Measurements from ENCODE around the gene KIF17.

KIF17 gene

GRCh38 chr1:20726932-20727745 lies 9.3 kb upstream of the KIF17 start:
- no peak for TF ChIP-seq ZFX (IDR thresholded peaks at IDR 0.05)
- TF ChIP-seq, protein P1, sequence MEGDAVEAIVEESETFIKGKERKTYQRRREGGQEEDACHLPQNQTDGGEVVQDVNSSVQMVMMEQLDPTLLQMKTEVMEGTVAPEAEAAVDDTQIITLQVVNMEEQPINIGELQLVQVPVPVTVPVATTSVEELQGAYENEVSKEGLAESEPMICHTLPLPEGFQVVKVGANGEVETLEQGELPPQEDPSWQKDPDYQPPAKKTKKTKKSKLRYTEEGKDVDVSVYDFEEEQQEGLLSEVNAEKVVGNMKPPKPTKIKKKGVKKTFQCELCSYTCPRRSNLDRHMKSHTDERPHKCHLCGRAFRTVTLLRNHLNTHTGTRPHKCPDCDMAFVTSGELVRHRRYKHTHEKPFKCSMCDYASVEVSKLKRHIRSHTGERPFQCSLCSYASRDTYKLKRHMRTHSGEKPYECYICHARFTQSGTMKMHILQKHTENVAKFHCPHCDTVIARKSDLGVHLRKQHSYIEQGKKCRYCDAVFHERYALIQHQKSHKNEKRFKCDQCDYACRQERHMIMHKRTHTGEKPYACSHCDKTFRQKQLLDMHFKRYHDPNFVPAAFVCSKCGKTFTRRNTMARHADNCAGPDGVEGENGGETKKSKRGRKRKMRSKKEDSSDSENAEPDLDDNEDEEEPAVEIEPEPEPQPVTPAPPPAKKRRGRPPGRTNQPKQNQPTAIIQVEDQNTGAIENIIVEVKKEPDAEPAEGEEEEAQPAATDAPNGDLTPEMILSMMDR (conservative IDR thresholded peaks at IDR 0.05), result no peak
- no peak overlapping the region for H3K27ac ChIP-seq

- TF ChIP-seq ZFX (IDR thresholded peaks at IDR 0.05), result no peak
- TF ChIP-seq, protein P1 (conservative IDR thresholded peaks at IDR 0.05), result no peak
- H3K27ac ChIP-seq, result no peak overlapping the region
These were observed 8.5 kb upstream of the KIF17 start for GRCh38 chr1:20726118-20726911.

GRCh38 chr1:20725189-20726117 lies 7.6 kb upstream of the KIF17 start:
- no peak overlapping the region for H3K27ac ChIP-seq
- TF ChIP-seq ZFX (IDR thresholded peaks at IDR 0.05), result no peak
- TF ChIP-seq, protein P1 (conservative IDR thresholded peaks at IDR 0.05), result no peak

- no peak overlapping the region for H3K27ac ChIP-seq
- TF ChIP-seq, protein P1 (conservative IDR thresholded peaks at IDR 0.05), result no peak
- no peak for TF ChIP-seq ZFX (IDR thresholded peaks at IDR 0.05)
These were observed 6.8 kb upstream of the KIF17 start for GRCh38 chr1:20724364-20725188.

- TF ChIP-seq, protein P1 (conservative IDR thresholded peaks at IDR 0.05), result no peak
- no peak for TF ChIP-seq ZFX (IDR thresholded peaks at IDR 0.05)
- H3K27ac ChIP-seq, result no peak overlapping the region
These were observed 5.9 kb upstream of the KIF17 start for GRCh38 chr1:20723537-20724363.

DNA sequence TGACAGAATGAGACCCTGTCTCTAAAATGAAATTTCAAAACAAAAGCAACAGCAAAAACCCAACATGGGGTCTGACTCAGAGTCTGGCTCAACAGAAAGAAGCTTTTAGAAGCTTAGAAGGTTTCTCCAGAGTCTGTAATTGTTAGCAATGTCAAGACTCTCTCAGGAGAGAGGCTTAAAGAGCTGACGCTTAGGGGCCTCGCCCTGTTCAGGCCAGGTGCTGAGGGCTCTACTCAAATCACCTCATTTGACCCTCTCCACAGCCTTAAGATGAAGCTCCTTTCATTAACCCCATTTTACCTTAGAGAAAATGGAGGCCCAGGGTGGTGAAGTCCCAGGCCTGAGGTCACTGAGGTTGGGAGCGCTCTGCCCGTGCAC lies 5.3 kb upstream of the KIF17 start:
- H3K27ac ChIP-seq, result no peak overlapping the region
- TF ChIP-seq, protein P1 (conservative IDR thresholded peaks at IDR 0.05), result no peak
- no peak for TF ChIP-seq ZFX (IDR thresholded peaks at IDR 0.05)
